Measurements from ENCODE around the gene C14orf180.

The C14orf180 gene

GRCh38 chr14:104593710-104594136, 14.2 kb downstream of the C14orf180 start:
- no peaks in the 10 kb centered on the region for H3K36me3 ChIP-seq (ENCODE audit: control insufficient read depth in 2 of 2, insufficient read depth in 2 of 2, low read length in 2 of 2)
- H3K9me3 ChIP-seq (ENCODE audit: control insufficient read depth in 2 of 2, low read length in 2 of 2) = no peaks in the 10 kb centered on the region
- H3K4me3 ChIP-seq (ENCODE audit: low read length in 2 of 2) = no peak overlapping the region
- no peaks in the 10 kb centered on the region for H3K4me1 ChIP-seq (ENCODE audit: control insufficient read depth in 2 of 2, insufficient read depth in 2 of 2, low read length in 2 of 2)
- no peak overlapping the region for H3K9ac ChIP-seq (ENCODE audit: low read depth in 1 of 2, low read length in 2 of 2)
- peaks cover 0 to 3% of the 10 kb centered on the region in 2 donors for H3K27me3 ChIP-seq (ENCODE audit: control insufficient read depth in 2 of 2, insufficient read depth in 2 of 2, low read length in 2 of 2)
- H3K27ac ChIP-seq (ENCODE audit: low read depth in 2 of 2, low read length in 2 of 2) = no peak overlapping the region

DNA sequence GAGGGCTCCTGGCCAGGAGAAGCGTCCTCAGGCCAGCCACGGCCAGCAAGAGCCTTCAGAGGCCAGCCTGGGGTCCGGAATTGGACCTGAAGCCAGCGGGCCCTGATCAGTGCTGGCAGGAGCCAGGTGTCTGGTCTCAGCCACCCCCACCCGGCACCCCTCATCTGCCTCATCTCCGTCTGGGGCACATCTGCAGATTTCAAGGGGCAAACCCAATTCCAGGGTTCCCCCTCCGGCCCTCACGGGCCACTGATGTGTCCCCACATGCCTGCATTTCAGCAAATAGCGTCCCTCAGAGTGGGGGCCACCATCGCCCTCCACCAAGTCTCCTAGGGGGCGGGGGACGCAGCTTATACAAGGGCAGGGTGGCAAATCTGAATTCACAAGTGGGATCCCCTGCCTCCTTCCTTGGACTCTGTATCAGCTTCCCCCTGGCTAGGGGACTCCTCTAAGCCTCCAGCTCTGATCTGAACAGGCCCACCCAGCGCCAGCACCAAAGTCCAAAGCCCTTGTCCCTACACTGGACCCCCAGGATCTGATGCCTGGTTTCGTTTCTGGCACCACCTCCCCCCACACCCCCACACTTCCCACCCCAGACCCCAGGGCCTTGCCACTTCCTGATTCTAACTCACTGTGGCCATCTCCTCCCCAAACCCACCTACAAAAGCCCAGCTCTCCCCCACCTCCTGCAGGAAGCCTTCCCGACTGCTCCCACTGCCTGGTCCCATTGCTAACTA, 14.9 kb downstream of the C14orf180 start:
- no peaks in the 10 kb centered on the region for H3K4me1 ChIP-seq (ENCODE audit: control insufficient read depth in 2 of 2, insufficient read depth in 2 of 2, low read length in 2 of 2)
- H3K9me3 ChIP-seq (ENCODE audit: control insufficient read depth in 2 of 2, low read length in 2 of 2) = no peaks in the 10 kb centered on the region
- H3K4me3 ChIP-seq (ENCODE audit: low read length in 2 of 2) = no peak overlapping the region
- H3K27ac ChIP-seq (ENCODE audit: low read depth in 2 of 2, low read length in 2 of 2) = no peak overlapping the region
- H3K27me3 ChIP-seq (ENCODE audit: control insufficient read depth in 2 of 2, insufficient read depth in 2 of 2, low read length in 2 of 2) = peaks cover 0 to 3% of the 10 kb centered on the region in 2 donors
- H3K9ac ChIP-seq (ENCODE audit: low read depth in 1 of 2, low read length in 2 of 2) = no peak overlapping the region
- H3K36me3 ChIP-seq (ENCODE audit: control insufficient read depth in 2 of 2, insufficient read depth in 2 of 2, low read length in 2 of 2) = no peaks in the 10 kb centered on the region

- H3K4me3 ChIP-seq (ENCODE audit: low read length in 2 of 2) = no peak overlapping the region
- no peaks in the 10 kb centered on the region for H3K36me3 ChIP-seq (ENCODE audit: control insufficient read depth in 2 of 2, insufficient read depth in 2 of 2, low read length in 2 of 2)
- H3K27me3 ChIP-seq (ENCODE audit: control insufficient read depth in 2 of 2, insufficient read depth in 2 of 2, low read length in 2 of 2) = peaks cover 0 to 3% of the 10 kb centered on the region in 2 donors
- H3K9ac ChIP-seq (ENCODE audit: low read depth in 1 of 2, low read length in 2 of 2) = no peak overlapping the region
- no peak overlapping the region for H3K27ac ChIP-seq (ENCODE audit: low read depth in 2 of 2, low read length in 2 of 2)
- no peaks in the 10 kb centered on the region for H3K9me3 ChIP-seq (ENCODE audit: control insufficient read depth in 2 of 2, low read length in 2 of 2)
- H3K4me1 ChIP-seq (ENCODE audit: control insufficient read depth in 2 of 2, insufficient read depth in 2 of 2, low read length in 2 of 2) = no peaks in the 10 kb centered on the region
These were observed 15.6 kb downstream of the C14orf180 start for GRCh38 chr14:104595116-104595675.

DNA sequence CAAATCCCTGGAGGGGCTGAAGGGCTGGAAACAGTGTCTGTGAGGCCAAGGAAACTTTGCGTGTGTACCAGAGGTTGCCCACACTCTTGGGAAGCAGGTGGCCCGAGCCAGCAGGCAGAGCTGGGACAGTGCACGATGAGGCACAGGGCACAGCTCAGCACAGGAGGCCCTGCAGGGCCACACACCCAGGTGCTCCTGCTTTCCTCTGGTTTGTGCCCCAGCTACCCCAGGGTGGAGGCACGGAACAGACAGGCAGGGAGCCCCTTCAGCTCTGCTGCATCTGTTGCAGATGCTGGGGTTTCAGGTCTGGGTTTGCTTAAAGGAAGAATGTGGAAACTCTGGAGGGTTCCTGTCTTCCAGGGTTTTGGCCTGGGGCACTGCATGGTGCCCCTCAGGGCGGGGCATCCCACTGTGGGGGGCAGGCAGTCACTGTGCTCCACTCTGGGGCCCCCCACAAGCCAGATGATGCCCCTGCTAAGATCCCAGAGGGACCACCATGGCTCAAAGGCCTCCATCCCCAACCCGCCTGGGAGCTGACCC, 16.4 kb downstream of the C14orf180 start:
- no peak overlapping the region for H3K4me3 ChIP-seq (ENCODE audit: low read length in 2 of 2)
- H3K27me3 ChIP-seq (ENCODE audit: control insufficient read depth in 2 of 2, insufficient read depth in 2 of 2, low read length in 2 of 2) = peaks cover 0 to 3% of the 10 kb centered on the region in 2 donors
- H3K27ac ChIP-seq (ENCODE audit: low read depth in 2 of 2, low read length in 2 of 2) = no peak overlapping the region
- no peaks in the 10 kb centered on the region for H3K4me1 ChIP-seq (ENCODE audit: control insufficient read depth in 2 of 2, insufficient read depth in 2 of 2, low read length in 2 of 2)
- H3K9ac ChIP-seq (ENCODE audit: low read depth in 1 of 2, low read length in 2 of 2) = no peak overlapping the region
- H3K9me3 ChIP-seq (ENCODE audit: control insufficient read depth in 2 of 2, low read length in 2 of 2) = no peaks in the 10 kb centered on the region
- no peaks in the 10 kb centered on the region for H3K36me3 ChIP-seq (ENCODE audit: control insufficient read depth in 2 of 2, insufficient read depth in 2 of 2, low read length in 2 of 2)

DNA sequence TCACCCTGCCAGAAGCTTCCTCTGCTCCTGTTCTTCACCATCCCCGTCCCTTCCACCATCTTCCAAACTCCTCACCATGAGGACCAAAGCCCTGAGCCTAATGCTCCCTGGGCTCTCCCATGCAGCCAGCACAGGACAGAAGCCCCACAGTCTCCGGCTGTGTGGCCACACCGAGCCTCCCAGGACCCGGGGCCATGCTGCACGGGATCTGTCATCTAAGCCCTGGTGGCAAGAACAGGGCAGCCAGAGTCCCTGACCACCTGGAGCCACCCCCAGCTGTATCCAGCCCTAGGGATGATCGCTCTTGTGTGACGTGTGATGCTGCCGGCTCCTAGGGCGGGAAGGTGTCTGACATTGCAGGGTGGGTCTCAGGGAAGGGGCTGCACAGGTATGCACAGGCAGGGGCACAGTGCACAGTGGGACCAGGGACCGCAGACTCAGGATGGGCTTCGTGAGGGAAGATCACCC, 16.9 kb downstream of the C14orf180 start:
- H3K9me3 ChIP-seq (ENCODE audit: control insufficient read depth in 2 of 2, low read length in 2 of 2) = no peaks in the 10 kb centered on the region
- H3K9ac ChIP-seq (ENCODE audit: low read depth in 1 of 2, low read length in 2 of 2) = no peak overlapping the region
- peaks cover 0 to 3% of the 10 kb centered on the region in 2 donors for H3K27me3 ChIP-seq (ENCODE audit: control insufficient read depth in 2 of 2, insufficient read depth in 2 of 2, low read length in 2 of 2)
- H3K4me1 ChIP-seq (ENCODE audit: control insufficient read depth in 2 of 2, insufficient read depth in 2 of 2, low read length in 2 of 2) = no peaks in the 10 kb centered on the region
- no peaks in the 10 kb centered on the region for H3K36me3 ChIP-seq (ENCODE audit: control insufficient read depth in 2 of 2, insufficient read depth in 2 of 2, low read length in 2 of 2)
- H3K27ac ChIP-seq (ENCODE audit: low read depth in 2 of 2, low read length in 2 of 2) = no peak overlapping the region
- no peak overlapping the region for H3K4me3 ChIP-seq (ENCODE audit: low read length in 2 of 2)

- Histone ChIP-seq H3K36me3 (ENCODE audit: control insufficient read depth in 2 of 2, insufficient read depth in 2 of 2, low read length in 2 of 2) (no peaks in the 10 kb centered on the region), H3K27me3 (ENCODE audit: control insufficient read depth in 2 of 2, insufficient read depth in 2 of 2, low read length in 2 of 2) (peaks cover 0 to 3% of the 10 kb centered on the region in 2 donors), H3K4me1 (ENCODE audit: control insufficient read depth in 2 of 2, insufficient read depth in 2 of 2, low read length in 2 of 2) (no peaks in the 10 kb centered on the region), H3K27ac (ENCODE audit: low read depth in 2 of 2, low read length in 2 of 2) (no peak overlapping the region), H3K9me3 (ENCODE audit: control insufficient read depth in 2 of 2, low read length in 2 of 2) (no peaks in the 10 kb centered on the region), H3K4me3 (ENCODE audit: low read length in 2 of 2) (no peak overlapping the region), H3K9ac (ENCODE audit: low read depth in 1 of 2, low read length in 2 of 2) (no peak overlapping the region)
These were observed 17.4 kb downstream of the C14orf180 start for GRCh38 chr14:104596927-104597351.

DNA sequence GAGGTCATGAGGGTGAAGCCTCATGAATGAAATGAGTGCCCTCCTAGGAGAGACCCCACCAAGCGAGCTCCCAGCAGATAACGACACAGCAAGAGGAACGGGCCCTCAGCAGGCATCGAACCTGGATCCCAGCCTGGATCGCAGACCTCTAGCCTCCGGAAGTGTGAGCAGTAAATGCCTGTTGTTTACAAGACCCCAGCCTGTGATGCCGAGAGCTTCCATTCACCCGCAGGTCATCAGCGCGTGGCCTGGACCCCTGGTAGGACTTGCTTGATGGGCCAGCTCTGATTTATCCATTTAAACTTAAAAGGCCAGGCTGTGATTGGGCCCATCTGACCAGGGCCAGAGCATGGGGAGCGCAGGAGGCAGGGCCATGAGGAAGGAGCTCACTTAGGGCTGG, 18.0 kb downstream of the C14orf180 start:
- Histone ChIP-seq H3K9ac (ENCODE audit: low read depth in 1 of 2, low read length in 2 of 2) (no peak overlapping the region), H3K4me1 (ENCODE audit: control insufficient read depth in 2 of 2, insufficient read depth in 2 of 2, low read length in 2 of 2) (no peaks in the 10 kb centered on the region), H3K27ac (ENCODE audit: low read depth in 2 of 2, low read length in 2 of 2) (no peak overlapping the region), H3K36me3 (ENCODE audit: control insufficient read depth in 2 of 2, insufficient read depth in 2 of 2, low read length in 2 of 2) (no peaks in the 10 kb centered on the region), H3K27me3 (ENCODE audit: control insufficient read depth in 2 of 2, insufficient read depth in 2 of 2, low read length in 2 of 2) (peaks cover 4 to 7% of the 10 kb centered on the region in 2 donors), H3K4me3 (ENCODE audit: low read length in 2 of 2) (no peak overlapping the region), H3K9me3 (ENCODE audit: control insufficient read depth in 2 of 2, low read length in 2 of 2) (no peaks in the 10 kb centered on the region)

DNA sequence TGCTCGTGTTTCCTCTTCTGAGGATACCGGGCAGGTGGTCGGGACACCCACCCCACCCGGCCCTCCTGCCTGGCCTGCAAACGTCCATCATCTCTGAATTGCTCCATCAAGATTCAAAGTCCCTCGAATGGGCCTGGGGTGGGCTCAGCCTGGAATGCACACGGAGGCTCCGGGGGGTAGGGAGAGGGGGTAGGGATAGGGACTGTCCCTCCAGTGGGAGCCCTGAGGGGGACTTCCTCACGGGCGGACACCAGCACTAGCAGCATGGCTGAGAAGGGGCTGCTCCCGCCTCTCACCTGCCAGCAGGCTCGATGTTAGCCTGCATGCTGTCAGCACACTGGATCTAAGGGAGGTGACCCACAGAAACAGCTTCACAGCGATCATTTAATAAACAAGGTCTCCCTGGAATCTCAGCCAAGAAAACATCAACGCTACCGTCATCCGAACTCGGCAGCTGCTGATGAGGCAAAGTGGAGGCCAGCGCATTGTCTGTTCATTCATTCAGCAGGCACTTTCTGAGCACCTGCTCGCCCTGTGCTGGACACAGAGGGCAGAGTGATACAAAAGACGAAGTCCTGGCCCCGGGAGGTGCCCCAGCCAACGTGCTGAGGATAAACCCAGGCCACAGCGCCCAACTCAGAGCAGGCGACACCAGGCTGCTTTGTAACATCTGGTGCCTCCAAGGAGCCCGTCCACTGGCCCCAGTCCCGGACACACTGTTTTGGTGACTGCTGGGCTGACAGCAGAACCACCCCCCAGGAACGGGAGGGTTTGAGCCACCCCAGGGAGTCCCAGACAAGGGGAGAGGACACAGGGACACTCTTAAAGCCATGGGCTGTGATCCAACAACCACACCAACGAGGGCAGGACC, 18.7 kb downstream of the C14orf180 start:
- H3K4me1 ChIP-seq (ENCODE audit: control insufficient read depth in 2 of 2, insufficient read depth in 2 of 2, low read length in 2 of 2) = no peaks in the 10 kb centered on the region
- no peak overlapping the region for H3K27ac ChIP-seq (ENCODE audit: low read depth in 2 of 2, low read length in 2 of 2)
- H3K36me3 ChIP-seq (ENCODE audit: control insufficient read depth in 2 of 2, insufficient read depth in 2 of 2, low read length in 2 of 2) = no peaks in the 10 kb centered on the region
- peaks cover 7 to 8% of the 10 kb centered on the region in 2 donors for H3K27me3 ChIP-seq (ENCODE audit: control insufficient read depth in 2 of 2, insufficient read depth in 2 of 2, low read length in 2 of 2)
- H3K9me3 ChIP-seq (ENCODE audit: control insufficient read depth in 2 of 2, low read length in 2 of 2) = no peaks in the 10 kb centered on the region
- no peak overlapping the region for H3K4me3 ChIP-seq (ENCODE audit: low read length in 2 of 2)
- no peak overlapping the region for H3K9ac ChIP-seq (ENCODE audit: low read depth in 1 of 2, low read length in 2 of 2)

DNA sequence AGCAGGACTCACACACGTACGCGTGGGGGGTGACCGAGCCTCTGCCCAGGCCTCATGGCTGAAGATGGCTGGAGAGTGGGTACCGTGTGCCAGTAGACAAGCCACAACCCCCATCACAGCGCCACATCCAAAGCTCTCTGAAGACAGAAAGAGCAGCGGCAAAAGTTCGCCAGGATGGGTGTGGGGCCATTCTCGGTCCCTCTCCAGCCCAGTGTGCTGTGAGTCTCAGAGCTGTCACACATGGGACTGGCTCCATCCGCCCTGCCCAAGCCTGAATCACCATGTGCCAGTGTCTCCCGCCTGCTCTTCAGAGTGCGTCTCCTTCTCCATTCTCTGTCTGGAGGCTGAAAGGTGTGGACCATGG, 19.3 kb downstream of the C14orf180 start:
- Histone ChIP-seq H3K4me1 (ENCODE audit: control insufficient read depth in 2 of 2, insufficient read depth in 2 of 2, low read length in 2 of 2) (no peaks in the 10 kb centered on the region), H3K9ac (ENCODE audit: low read depth in 1 of 2, low read length in 2 of 2) (no peak overlapping the region), H3K36me3 (ENCODE audit: control insufficient read depth in 2 of 2, insufficient read depth in 2 of 2, low read length in 2 of 2) (no peaks in the 10 kb centered on the region), H3K4me3 (ENCODE audit: low read length in 2 of 2) (no peak overlapping the region), H3K27me3 (ENCODE audit: control insufficient read depth in 2 of 2, insufficient read depth in 2 of 2, low read length in 2 of 2) (peaks cover 8 to 10% of the 10 kb centered on the region in 2 donors), H3K9me3 (ENCODE audit: control insufficient read depth in 2 of 2, low read length in 2 of 2) (no peaks in the 10 kb centered on the region), H3K27ac (ENCODE audit: low read depth in 2 of 2, low read length in 2 of 2) (no peak overlapping the region)

- Histone ChIP-seq H3K4me1 (ENCODE audit: control insufficient read depth in 2 of 2, insufficient read depth in 2 of 2, low read length in 2 of 2) (no peaks in the 10 kb centered on the region), H3K9me3 (ENCODE audit: control insufficient read depth in 2 of 2, low read length in 2 of 2) (no peaks in the 10 kb centered on the region), H3K27ac (ENCODE audit: low read depth in 2 of 2, low read length in 2 of 2) (no peak overlapping the region), H3K36me3 (ENCODE audit: control insufficient read depth in 2 of 2, insufficient read depth in 2 of 2, low read length in 2 of 2) (no peaks in the 10 kb centered on the region), H3K9ac (ENCODE audit: low read depth in 1 of 2, low read length in 2 of 2) (no peak overlapping the region), H3K27me3 (ENCODE audit: control insufficient read depth in 2 of 2, insufficient read depth in 2 of 2, low read length in 2 of 2) (peaks cover 8 to 13% of the 10 kb centered on the region in 2 donors), H3K4me3 (ENCODE audit: low read length in 2 of 2) (no peak overlapping the region)
These were observed 19.9 kb downstream of the C14orf180 start for GRCh38 chr14:104599446-104599845.

Data from mucosa of rectum (tissue), 2 donors.